GM12878 (cell line): ENCODE data around the gene FGGY.
"Not testable (repeated sequence)": the region's sequence is repeated elsewhere in the genome, so short reads cannot be mapped to it uniquely, and the experiment has no call there.

Experiments
- ASH2L ChIP-seq: fragments of 300-600, 200-600 bp; sonication (generic); IDR thresholded peaks from 2 replicates; pipeline ENCODE4 v1.6.1; 2017; ENCODE audit warnings: low read depth, mild to moderate bottlenecking, borderline replicate concordance
- SREBF2 ChIP-seq: IDR thresholded peaks from 2 replicates; pipeline ENCODE4 v1.6.1; 2012; ENCODE audit warnings: mild to moderate bottlenecking, low read length
- TF ChIP-seq, protein P1 (sequence below), 3 experiments: IDR thresholded peaks in 2 of 3; conservative IDR thresholded peaks in 1 of 3; 2 replicates each; pipeline ENCODE4 v1.5.1; 2011; ENCODE audit warnings: low read depth in 3 of 3, low read length in 3 of 3, mild to moderate bottlenecking in 3 of 3, control low read depth in 2 of 3, moderate library complexity in 2 of 3, inconsistent platforms in 1 of 3, mixed read lengths in 1 of 3; ENCODE audit not compliant: control insufficient read depth in 2 of 3, insufficient read depth in 1 of 3; ENCODE audit errors: extremely low read depth in 1 of 3

GRCh38 chr1:59256429-59256828, 40.5 kb upstream of the FGGY start:
- TF ChIP-seq, protein P1, sequence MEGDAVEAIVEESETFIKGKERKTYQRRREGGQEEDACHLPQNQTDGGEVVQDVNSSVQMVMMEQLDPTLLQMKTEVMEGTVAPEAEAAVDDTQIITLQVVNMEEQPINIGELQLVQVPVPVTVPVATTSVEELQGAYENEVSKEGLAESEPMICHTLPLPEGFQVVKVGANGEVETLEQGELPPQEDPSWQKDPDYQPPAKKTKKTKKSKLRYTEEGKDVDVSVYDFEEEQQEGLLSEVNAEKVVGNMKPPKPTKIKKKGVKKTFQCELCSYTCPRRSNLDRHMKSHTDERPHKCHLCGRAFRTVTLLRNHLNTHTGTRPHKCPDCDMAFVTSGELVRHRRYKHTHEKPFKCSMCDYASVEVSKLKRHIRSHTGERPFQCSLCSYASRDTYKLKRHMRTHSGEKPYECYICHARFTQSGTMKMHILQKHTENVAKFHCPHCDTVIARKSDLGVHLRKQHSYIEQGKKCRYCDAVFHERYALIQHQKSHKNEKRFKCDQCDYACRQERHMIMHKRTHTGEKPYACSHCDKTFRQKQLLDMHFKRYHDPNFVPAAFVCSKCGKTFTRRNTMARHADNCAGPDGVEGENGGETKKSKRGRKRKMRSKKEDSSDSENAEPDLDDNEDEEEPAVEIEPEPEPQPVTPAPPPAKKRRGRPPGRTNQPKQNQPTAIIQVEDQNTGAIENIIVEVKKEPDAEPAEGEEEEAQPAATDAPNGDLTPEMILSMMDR (IDR thresholded peaks at IDR 0.05 in 2 of 3, conservative IDR thresholded peaks at IDR 0.05 in 1 of 3; ENCODE audit: control insufficient read depth in 2 of 3, extremely low read depth in 1 of 3, insufficient read depth in 1 of 3, low read depth in 3 of 3, low read length in 3 of 3), result not testable (repeated sequence)
- not testable (repeated sequence) for TF ChIP-seq SREBF2, ASH2L
